Right hindlimb (tissue), 1 donor: ENCODE measurements around the gene OR8G5.

Experiments used
- DNase-seq: peaks from one replicate; pipeline ENCODE4 v3.0.0-alpha.2; 2018

The OR8G5 gene

GRCh38 chr11:124294687-124295086 is 38.5 kb downstream of the OR8G5 start:
- no peak for DNase-seq

GRCh38 chr11:124296016-124296415 is 39.8 kb downstream of the OR8G5 start:
- DNase-seq, result no peak

DNA sequence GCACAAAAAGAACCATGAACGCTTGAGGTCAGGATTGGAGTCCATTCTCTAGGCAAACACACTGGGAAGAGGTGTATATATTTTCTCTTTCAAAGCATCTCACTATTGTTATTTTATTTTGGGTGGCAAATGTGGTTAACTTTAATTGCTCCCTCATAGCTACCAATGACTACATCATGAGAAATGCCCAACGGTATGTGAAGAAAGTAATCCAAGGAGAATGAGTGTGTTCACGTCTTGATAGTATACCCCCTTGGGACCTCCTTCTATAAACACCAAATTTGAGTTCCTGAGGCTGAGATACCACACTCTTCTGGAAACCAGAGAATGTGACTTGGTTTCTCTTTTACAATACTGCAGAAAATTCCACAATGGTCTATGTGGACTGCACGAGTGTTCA is 41.7 kb downstream of the OR8G5 start:
- DNase-seq, result no peak

GRCh38 chr11:124301548-124301947 is 45.4 kb downstream of the OR8G5 start:
- no peak for DNase-seq

- no peak for DNase-seq
Measured at GRCh38 chr11:124302347-124303125, 46.4 kb downstream of the OR8G5 start.

- DNase-seq, result no peak
Measured at GRCh38 chr11:124307093-124307492, 50.9 kb downstream of the OR8G5 start.

- no peak for DNase-seq
Measured at GRCh38 chr11:124310721-124311120, 54.5 kb downstream of the OR8G5 start.

- DNase-seq, result no peak
Measured at GRCh38 chr11:124311269-124311668, 55.1 kb downstream of the OR8G5 start.

- DNase-seq, result no peak
Measured at GRCh38 chr11:124311670-124312069, 55.5 kb downstream of the OR8G5 start.

DNA sequence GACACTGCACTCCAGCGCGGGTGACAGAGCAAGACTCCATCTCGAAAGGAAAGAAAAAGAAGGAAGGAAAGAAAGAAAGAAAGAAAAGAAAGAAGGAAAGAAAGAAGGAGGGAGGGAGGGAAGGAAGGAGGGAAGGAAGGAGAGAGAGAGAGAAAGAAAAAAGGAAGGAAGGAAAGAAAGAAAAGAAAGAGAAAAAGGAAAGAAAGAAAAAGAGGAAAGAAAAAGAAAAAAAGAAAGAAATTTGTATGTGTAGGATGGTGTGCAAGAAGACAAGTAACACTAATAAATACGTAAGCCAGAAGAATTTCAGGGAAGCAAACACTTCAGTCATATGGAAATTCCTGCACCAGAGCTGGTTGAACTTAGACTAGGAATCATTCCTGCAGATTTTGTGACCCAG is 57.0 kb downstream of the OR8G5 start:
- no peak for DNase-seq

DNA sequence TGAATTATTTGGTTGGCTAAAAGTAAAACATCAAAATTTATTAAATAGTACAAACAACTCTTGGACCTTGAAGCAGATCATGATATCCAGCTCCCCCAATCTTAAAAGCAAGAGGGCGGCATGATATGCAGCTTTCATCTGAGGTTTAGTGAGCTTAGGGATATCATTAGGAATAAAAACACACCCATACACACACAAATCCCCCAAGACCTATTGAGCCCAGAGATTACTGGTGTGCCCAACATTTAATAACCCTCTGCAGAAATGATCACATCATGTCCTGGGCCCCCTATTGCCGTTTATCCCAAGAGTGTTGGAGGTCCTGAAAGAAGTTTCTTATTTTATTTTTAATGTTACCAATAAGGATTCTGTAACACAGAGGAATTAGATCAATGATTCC is 57.7 kb downstream of the OR8G5 start, which contains the start of gene OR8D1:
OR8D1 (minus strand) TSS at position 101 of the 400 bp plus-strand sequence. CDS start 3,183 bp downstream, outside the sequence.
- DNase-seq, result no peak

DNA sequence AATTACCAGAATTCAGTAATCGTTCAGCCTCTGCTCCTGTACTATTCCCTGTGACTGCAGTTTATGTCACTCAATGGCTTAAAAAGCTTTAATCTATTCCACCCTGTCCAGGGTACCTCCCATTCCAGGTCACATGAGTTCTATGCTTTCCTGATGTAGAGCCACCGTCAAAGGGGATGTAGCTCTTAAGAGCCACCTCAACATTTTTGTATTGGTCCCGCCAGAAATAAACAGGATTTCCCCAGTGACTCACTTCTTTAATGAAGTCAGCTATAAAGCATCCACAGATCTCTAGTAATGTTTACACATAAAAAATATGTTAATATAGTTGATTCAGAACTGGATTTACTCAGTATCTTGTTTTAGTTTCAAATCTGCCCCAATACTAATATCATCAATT is 58.9 kb downstream of the OR8G5 start:
- no peak for DNase-seq
